ENCODE measurements around the gene SLC11A2. TPM values are rescaled to one million over a fixed set of nuclear protein-coding genes. Genes with fewer than 3 reads are reported as not detected.
"Not testable (repeated sequence)": the region's sequence is repeated elsewhere in the genome, so short reads cannot be mapped to it uniquely, and the experiment has no call there.

Gene SLC11A2
- total RNA-seq, 4 donors from 2014 or later = 24.9 to 47.1 (median 32.4) TPM

- no peaks in the 10 kb centered on the region for H3K27me3 ChIP-seq
- H3K36me3 ChIP-seq = no peaks in the 10 kb centered on the region
- no peak overlapping the region for H3K4me3 ChIP-seq
- H3K27ac ChIP-seq = no peak overlapping the region
- 77 to 94% methylated on average over 2 of the region's 2 CpGs for WGBS, 2 donors (ENCODE audit: low coverage in 1 of 2)
- no peak for TF ChIP-seq CTCF (IDR thresholded peaks at IDR 0.05)
- no peak for TF ChIP-seq EP300 (IDR thresholded peaks at IDR 0.05)
- TF ChIP-seq POLR2A (IDR thresholded peaks at IDR 0.05) = no peak
- no peak for TF ChIP-seq POLR2AphosphoS5 (IDR thresholded peaks at IDR 0.05)
- H3K4me1 ChIP-seq = peaks cover 0 to 33% (median 0%) of the 10 kb centered on the region in 3 donors
- no peaks in the 10 kb centered on the region for H3K9me3 ChIP-seq
- ATAC-seq = no peak
Observed at GRCh38 chr12:51018956-51019355, 7.2 kb downstream of the SLC11A2 start.

- ATAC-seq = no peak
Observed at GRCh38 chr12:51017452-51017851, 8.7 kb downstream of the SLC11A2 start.

GRCh38 chr12:51014467-51014866 lies 11.7 kb downstream of the SLC11A2 start:
- not testable (repeated sequence) for H3K27ac ChIP-seq, H3K36me3 ChIP-seq, H3K9me3 ChIP-seq, H3K27me3 ChIP-seq, H3K4me3 ChIP-seq, ATAC-seq
- H3K4me1 ChIP-seq = peaks cover 0 to 12% (median 0%) of the 10 kb centered on the region in 3 donors
- WGBS, 2 donors (ENCODE audit: low coverage in 1 of 2) = 69 to 75% methylated on average over 4 to 9 of the region's 9 CpGs

More at GRCh38 chr12:51017452-51017851, 8.7 kb downstream of the SLC11A2 start:
- Histone ChIP-seq H3K9me3 (no peaks in the 10 kb centered on the region), H3K36me3 (no peaks in the 10 kb centered on the region), H3K27ac (no peak overlapping the region), H3K27me3 (no peaks in the 10 kb centered on the region), H3K4me1 (peaks cover 0 to 18% (median 0%) of the 10 kb centered on the region in 3 donors), H3K4me3 (no peak overlapping the region)
- TF ChIP-seq EP300 (IDR thresholded peaks at IDR 0.05) (no peak), CTCF (IDR thresholded peaks at IDR 0.05) (no peak), POLR2A (IDR thresholded peaks at IDR 0.05) (no peak), POLR2AphosphoS5 (IDR thresholded peaks at IDR 0.05) (no peak)

GRCh38 chr12:51013441-51013840 lies 12.7 kb downstream of the SLC11A2 start:
- TF ChIP-seq POLR2A (IDR thresholded peaks at IDR 0.05) (no peak), CTCF (IDR thresholded peaks at IDR 0.05) (no peak), EP300 (IDR thresholded peaks at IDR 0.05) (no peak), POLR2AphosphoS5 (IDR thresholded peaks at IDR 0.05) (no peak)
- Histone ChIP-seq H3K9me3 (no peaks in the 10 kb centered on the region), H3K4me1 (peaks cover 0 to 8% (median 0%) of the 10 kb centered on the region in 3 donors), H3K27ac (no peak overlapping the region), H3K4me3 (no peak overlapping the region), H3K36me3 (peaks cover 0 to under 1% of the 10 kb centered on the region in 2 donors), H3K27me3 (no peaks in the 10 kb centered on the region)
- ATAC-seq = no peak
- WGBS, 2 donors (ENCODE audit: low coverage in 1 of 2) = 92 to 99% methylated on average over 6 to 7 of the region's 7 CpGs

- H3K36me3 ChIP-seq = peaks cover 0 to 7% of the 10 kb centered on the region in 2 donors
- H3K27me3 ChIP-seq = no peaks in the 10 kb centered on the region
- peaks cover 0 to 8% (median 0%) of the 10 kb centered on the region in 3 donors for H3K4me1 ChIP-seq
- TF ChIP-seq POLR2AphosphoS5 (IDR thresholded peaks at IDR 0.05) = no peak
- no peak for TF ChIP-seq EP300 (IDR thresholded peaks at IDR 0.05)
- no peak for TF ChIP-seq POLR2A (IDR thresholded peaks at IDR 0.05)
- ATAC-seq = no peak
- no peaks in the 10 kb centered on the region for H3K9me3 ChIP-seq
- no peak overlapping the region for H3K4me3 ChIP-seq
- 73 to 75% methylated on average over 5 of the region's 5 CpGs for WGBS, 2 donors (ENCODE audit: low coverage in 1 of 2)
- no peak overlapping the region for H3K27ac ChIP-seq
Observed at GRCh38 chr12:51012570-51013236, 13.5 kb downstream of the SLC11A2 start.

GRCh38 chr12:51011955-51012354 lies 14.2 kb downstream of the SLC11A2 start:
- H3K9me3 ChIP-seq = no peaks in the 10 kb centered on the region
- peaks cover 0 to 14% of the 10 kb centered on the region in 2 donors for H3K36me3 ChIP-seq
- 94 to 100% methylated on average over 1 to 4 of the region's 4 CpGs for WGBS, 2 donors (ENCODE audit: low coverage in 1 of 2)
- H3K27me3 ChIP-seq = no peaks in the 10 kb centered on the region
- TF ChIP-seq POLR2A (IDR thresholded peaks at IDR 0.05) (no peak), CTCF (IDR thresholded peaks at IDR 0.05) (no peak), EP300 (IDR thresholded peaks at IDR 0.05) (no peak), POLR2AphosphoS5 (IDR thresholded peaks at IDR 0.05) (no peak)
- H3K27ac ChIP-seq = no peak overlapping the region
- no peak overlapping the region for H3K4me3 ChIP-seq
- H3K4me1 ChIP-seq = peaks cover 0 to 8% (median 0%) of the 10 kb centered on the region in 3 donors
- no peak for ATAC-seq
